ENCODE measurements around the gene S100A2. TPM values are rescaled to one million over a fixed set of nuclear protein-coding genes. Genes with fewer than 3 reads are reported as not detected.
"Not testable (repeated sequence)": the region's sequence is repeated elsewhere in the genome, so short reads cannot be mapped to it uniquely, and the experiment has no call there.

S100A2 gene
- total RNA-seq, 4 donors from 2014 or later, result 127 to 519 (median 267) TPM

- Histone ChIP-seq H3K4me1 (no peaks in the 10 kb centered on the region), H3K36me3 (no peaks in the 10 kb centered on the region), H3K27me3 (no peaks in the 10 kb centered on the region), H3K27ac (no peak overlapping the region), H3K9me3 (no peaks in the 10 kb centered on the region), H3K4me3 (no peak overlapping the region)
- no peak for TF ChIP-seq EP300 (IDR thresholded peaks at IDR 0.05)
- 76% methylated on average over 2 of the region's 2 CpGs for WGBS
- DNase-seq (ENCODE audit: low spot score in 2 of 2), result no peak
Measured at GRCh38 chr1:153583976-153584375, 18.3 kb upstream of the S100A2 start.

- not testable (repeated sequence) for H3K27me3 ChIP-seq; H3K9me3 ChIP-seq; H3K36me3 ChIP-seq; DNase-seq (ENCODE audit: low spot score in 2 of 2); H3K4me3 ChIP-seq; H3K4me1 ChIP-seq; H3K27ac ChIP-seq
- 84% methylated on average over 3 of the region's 3 CpGs for WGBS
Measured at GRCh38 chr1:153583514-153583913, 17.9 kb upstream of the S100A2 start.

DNA sequence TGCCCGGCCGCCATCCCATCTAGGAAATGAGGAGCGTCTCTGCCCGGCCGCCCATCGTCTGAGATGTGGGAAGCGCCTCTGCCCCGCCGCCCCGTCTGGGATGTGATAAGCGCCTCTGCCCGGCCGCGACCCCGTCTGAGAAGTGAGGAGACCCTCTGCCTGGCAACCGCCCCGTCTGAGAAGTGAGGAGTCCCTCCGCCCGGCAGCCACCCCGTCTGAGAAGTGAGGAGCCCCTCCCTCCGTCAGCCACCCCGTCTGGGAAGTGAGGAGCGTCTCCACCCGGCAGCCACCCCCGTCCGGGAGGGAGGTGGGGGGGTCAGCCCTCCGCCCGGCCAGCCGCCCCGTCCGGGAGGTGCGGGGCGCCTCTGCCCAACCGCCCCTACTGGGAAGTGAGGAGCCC is 17.2 kb upstream of the S100A2 start:
- not testable (repeated sequence) for DNase-seq (ENCODE audit: low spot score in 2 of 2); H3K27ac ChIP-seq; H3K9me3 ChIP-seq; H3K4me3 ChIP-seq; H3K4me1 ChIP-seq; H3K27me3 ChIP-seq; H3K36me3 ChIP-seq
- WGBS, result 97% methylated on average over 17 of the region's 34 CpGs

DNA sequence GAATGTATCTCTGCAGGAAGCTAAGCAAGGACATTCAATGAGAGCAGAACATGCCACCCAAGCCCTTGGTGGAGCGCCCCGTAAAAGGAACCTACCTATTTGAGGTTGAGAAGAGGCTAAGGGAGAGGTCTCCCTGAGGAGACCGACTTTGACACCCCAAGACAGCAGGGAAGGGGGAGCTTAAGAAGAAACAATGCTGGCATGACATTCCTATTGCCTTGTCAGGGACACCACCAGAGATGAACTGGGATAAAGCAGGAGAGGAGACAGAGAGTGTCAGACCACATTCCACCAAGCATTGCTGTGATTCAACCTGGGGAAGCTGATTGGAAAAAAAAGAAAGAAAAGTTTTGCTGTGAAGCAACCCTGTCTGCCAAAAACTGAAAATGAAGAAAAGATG is 13.3 kb upstream of the S100A2 start:
- whole genome bisulfite sequencing, result 87% methylated on average over 3 of the region's 3 CpGs

DNA sequence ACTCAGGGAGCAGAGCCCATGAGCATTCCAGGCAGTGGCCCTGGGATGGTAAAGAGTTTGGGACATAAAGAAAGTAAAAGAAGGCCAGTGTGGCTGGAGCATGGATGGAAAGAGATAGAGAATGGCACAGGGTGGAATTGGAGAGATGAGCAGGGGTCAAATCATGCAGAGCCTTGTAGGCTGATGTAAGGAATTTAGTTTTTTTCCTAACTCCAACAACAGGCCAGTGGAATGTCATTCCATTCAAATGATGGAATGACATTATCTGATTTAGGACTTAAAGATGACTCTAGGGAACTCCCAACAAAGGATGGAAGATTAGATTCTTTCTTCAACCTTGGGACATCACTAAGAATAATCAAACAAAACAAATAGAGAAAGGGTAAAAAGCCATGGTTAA is 12.8 kb upstream of the S100A2 start:
- DNase-seq (ENCODE audit: low spot score in 2 of 2), result no peak
- TF ChIP-seq POLR2AphosphoS5 (IDR thresholded peaks at IDR 0.05) (no peak), POLR2A (IDR thresholded peaks at IDR 0.05) (no peak), CTCF (IDR thresholded peaks at IDR 0.05) (no peak), EP300 (IDR thresholded peaks at IDR 0.05) (no peak)
- no peaks in the 10 kb centered on the region for H3K36me3 ChIP-seq
- no peaks in the 10 kb centered on the region for H3K27me3 ChIP-seq
- no peak overlapping the region for H3K27ac ChIP-seq
- H3K4me1 ChIP-seq, result peaks cover 11% of the 10 kb centered on the region
- no peaks in the 10 kb centered on the region for H3K9me3 ChIP-seq
- no peak overlapping the region for H3K4me3 ChIP-seq

More for the DNA sequence above, 13.3 kb upstream of the S100A2 start:
- Histone ChIP-seq H3K36me3 (no peaks in the 10 kb centered on the region), H3K27me3 (no peaks in the 10 kb centered on the region), H3K4me1 (peaks cover 10% of the 10 kb centered on the region), H3K4me3 (no peak overlapping the region), H3K27ac (no peak overlapping the region), H3K9me3 (no peaks in the 10 kb centered on the region)
- DNase-seq (ENCODE audit: low spot score in 2 of 2), result no peak
- TF ChIP-seq POLR2AphosphoS5 (IDR thresholded peaks at IDR 0.05) (no peak), CTCF (IDR thresholded peaks at IDR 0.05) (no peak), POLR2A (IDR thresholded peaks at IDR 0.05) (no peak), EP300 (IDR thresholded peaks at IDR 0.05) (no peak)

DNA sequence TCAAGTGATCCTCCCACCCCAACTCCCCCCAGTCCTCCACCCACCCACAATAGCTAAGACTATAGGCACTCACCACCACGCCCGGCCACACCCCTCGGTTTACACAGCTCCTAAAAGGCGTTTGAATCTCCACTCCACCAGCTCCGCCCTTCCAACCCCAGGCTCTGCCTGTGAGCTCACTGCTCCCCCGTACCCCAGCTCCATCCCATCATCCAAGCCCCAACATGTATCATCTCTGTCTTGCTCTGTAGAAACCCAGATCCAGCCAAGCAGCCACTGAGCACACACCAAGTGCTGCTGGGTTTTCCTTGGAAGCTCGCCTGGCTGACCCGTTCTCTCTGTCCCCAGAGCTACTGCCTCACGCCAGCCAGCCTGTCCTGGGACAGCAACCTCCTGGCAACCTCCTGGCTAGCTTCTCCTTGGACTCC is 12.0 kb upstream of the S100A2 start:
- TF ChIP-seq CTCF (IDR thresholded peaks at IDR 0.05) (no peak), POLR2AphosphoS5 (IDR thresholded peaks at IDR 0.05) (no peak), EP300 (IDR thresholded peaks at IDR 0.05) (no peak), POLR2A (IDR thresholded peaks at IDR 0.05) (no peak)
- H3K36me3 ChIP-seq, result no peaks in the 10 kb centered on the region
- no peaks in the 10 kb centered on the region for H3K27me3 ChIP-seq
- DNase-seq (ENCODE audit: low spot score in 2 of 2), result no peak
- peaks cover 18% of the 10 kb centered on the region for H3K4me1 ChIP-seq
- 52% methylated on average over 9 of the region's 9 CpGs for WGBS
- no peaks in the 10 kb centered on the region for H3K9me3 ChIP-seq
- no peak overlapping the region for H3K27ac ChIP-seq
- H3K4me3 ChIP-seq, result no peak overlapping the region

DNA sequence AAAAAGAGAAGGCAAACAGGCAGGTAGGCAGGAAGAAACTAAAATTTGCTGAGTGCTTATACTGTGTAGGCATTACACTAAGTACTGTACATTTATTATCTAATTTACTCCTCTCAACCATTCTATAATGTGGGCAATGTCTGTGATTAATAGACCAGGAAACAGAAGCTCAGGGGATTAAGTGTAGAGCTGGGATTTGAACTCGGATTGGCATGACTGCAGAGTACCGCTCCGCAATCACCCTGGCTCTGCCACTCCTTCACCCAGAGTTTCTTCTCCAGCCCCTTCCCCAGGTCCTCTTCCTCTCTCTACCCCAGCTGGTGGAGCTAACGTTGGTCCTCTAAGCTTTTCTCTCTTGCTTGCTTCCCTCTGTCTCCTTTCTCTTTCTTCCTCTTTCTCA is 11.5 kb upstream of the S100A2 start:
- Histone ChIP-seq H3K27ac (no peak overlapping the region), H3K9me3 (no peaks in the 10 kb centered on the region), H3K4me3 (no peak overlapping the region), H3K36me3 (no peaks in the 10 kb centered on the region), H3K4me1 (peaks cover 23% of the 10 kb centered on the region), H3K27me3 (no peaks in the 10 kb centered on the region)
- WGBS, result 56% methylated on average over 4 of the region's 4 CpGs
- no peak for TF ChIP-seq POLR2A (IDR thresholded peaks at IDR 0.05)
- TF ChIP-seq POLR2AphosphoS5 (IDR thresholded peaks at IDR 0.05), result no peak
- TF ChIP-seq EP300 (IDR thresholded peaks at IDR 0.05), result no peak
- TF ChIP-seq CTCF (IDR thresholded peaks at IDR 0.05), result no peak
- no peak for DNase-seq (ENCODE audit: low spot score in 2 of 2)

GRCh38 chr1:153575497-153575896 is 9.9 kb upstream of the S100A2 start:
- H3K9me3 ChIP-seq; H3K27ac ChIP-seq; H3K4me3 ChIP-seq; H3K36me3 ChIP-seq; DNase-seq (ENCODE audit: low spot score in 2 of 2); H3K27me3 ChIP-seq: not testable (repeated sequence)
- WGBS, result 92% methylated on average over 10 of the region's 10 CpGs
- H3K4me1 ChIP-seq, result peaks cover 27% of the 10 kb centered on the region

DNA sequence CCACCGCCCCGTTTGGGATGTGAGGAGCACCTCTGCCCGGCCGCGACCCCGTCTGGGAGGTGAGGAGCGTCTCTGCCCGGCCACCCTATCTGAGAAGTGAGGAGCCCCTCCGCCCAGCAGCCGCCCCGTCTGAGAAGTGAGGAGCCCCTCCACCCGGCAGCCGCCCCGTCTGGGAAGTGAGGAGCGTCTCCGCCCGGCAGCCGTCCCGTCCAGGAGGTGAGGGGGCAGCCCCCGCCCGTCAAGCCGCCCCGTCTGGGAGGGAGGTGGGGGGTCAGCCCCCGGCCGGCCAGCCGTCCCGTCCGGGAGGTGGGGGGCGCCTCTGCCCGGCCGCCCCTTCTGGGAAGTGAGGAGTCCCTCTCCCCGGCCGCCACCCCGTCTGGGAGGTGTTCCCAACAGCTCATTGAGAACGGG is 9.4 kb upstream of the S100A2 start:
- peaks cover 27% of the 10 kb centered on the region for H3K4me1 ChIP-seq
- H3K36me3 ChIP-seq; H3K4me3 ChIP-seq; H3K9me3 ChIP-seq; DNase-seq (ENCODE audit: low spot score in 2 of 2); H3K27me3 ChIP-seq; H3K27ac ChIP-seq: not testable (repeated sequence)
- WGBS, result 94% methylated on average over 6 of the region's 35 CpGs
